GM23248 (cell line): ENCODE results near the gene LPP. TPM values are rescaled to one million over a fixed set of nuclear protein-coding genes. Genes with fewer than 3 reads are reported as not detected.

ENCODE experiments used
- DNase-seq: peaks from one replicate; pipeline ENCODE4 v3.0.0-alpha.2; 2015
- H2AFZ ChIP-seq: fragments of 200-600 bp; sonication (generic); 2 replicates; pipeline ENCODE4 v1.6.1; 2016; ENCODE audit warnings: antibody characterized with exemption
- H3F3A ChIP-seq: fragments of 200-600 bp; sonication (generic); 2 replicates; pipeline ENCODE4 v1.6.1; 2016; ENCODE audit warnings: mild to moderate bottlenecking, antibody characterized with exemption, mixed run types; ENCODE audit not compliant: insufficient read depth
- H3K27ac ChIP-seq: fragments of 200-600 bp; sonication (generic); 2 replicates; pipeline ENCODE4 v1.5.1; 2016; ENCODE audit warnings: mild to moderate bottlenecking
- H3K27me3 ChIP-seq: fragments of 200-600 bp; sonication (generic); replicated peaks from 2 replicates; pipeline ENCODE4 v1.6.1; 2016; ENCODE audit warnings: mild to moderate bottlenecking; ENCODE audit not compliant: insufficient read depth
- H3K36me3 ChIP-seq: fragments of 200-600 bp; sonication (generic); 2 replicates; pipeline ENCODE4 v1.6.1; 2016; ENCODE audit warnings: low read depth, mild to moderate bottlenecking
- H3K4me1 ChIP-seq: fragments of 200-600 bp; sonication (generic); 2 replicates; pipeline ENCODE4 v1.6.1; 2016; ENCODE audit warnings: mild to moderate bottlenecking; ENCODE audit not compliant: insufficient read depth
- H3K4me2 ChIP-seq: fragments of 200-600 bp; sonication (generic); one replicate; pipeline ENCODE4 v1.6.1; 2016; ENCODE audit warnings: mild to moderate bottlenecking; ENCODE audit not compliant: unreplicated experiment
- H3K4me3 ChIP-seq: fragments of 200-600 bp; sonication (generic); 2 replicates; pipeline ENCODE4 v1.5.1; 2016; ENCODE audit warnings: mild to moderate bottlenecking
- H3K79me2 ChIP-seq: fragments of 200-600 bp; sonication (generic); 2 replicates; pipeline ENCODE4 v1.6.1; 2016; ENCODE audit warnings: mild to moderate bottlenecking; ENCODE audit not compliant: insufficient read depth
- H3K9ac ChIP-seq: fragments of 200-600 bp; sonication (generic); 2 replicates; pipeline ENCODE4 v1.6.1; 2016; ENCODE audit warnings: mild to moderate bottlenecking
- H3K9me2 ChIP-seq: fragments of 200-600 bp; sonication (generic); 2 replicates; pipeline ENCODE4 v1.6.1; 2016; ENCODE audit warnings: mixed run types, mild to moderate bottlenecking, moderate library complexity; ENCODE audit not compliant: insufficient read depth
- H3K9me3 ChIP-seq: fragments of 200-600 bp; sonication (generic); one replicate; pipeline ENCODE4 v1.6.1; 2017; ENCODE audit warnings: low read depth
- H4K20me1 ChIP-seq: fragments of 200-600 bp; sonication (generic); 2 replicates; pipeline ENCODE4 v1.6.0; 2016; ENCODE audit not compliant: insufficient read depth
- EZH2 ChIP-seq: fragments of 200-600 bp; sonication (generic); IDR thresholded peaks from 2 replicates; pipeline ENCODE4 v1.6.1; 2018; ENCODE audit warnings: antibody characterized with exemption, mild to moderate bottlenecking; ENCODE audit not compliant: insufficient read depth, poor library complexity, severe bottlenecking
- EZH2phosphoT487 ChIP-seq: fragments of 200-600 bp; sonication (generic); IDR thresholded peaks from 2 replicates; pipeline ENCODE4 v1.6.1; 2018; ENCODE audit warnings: antibody characterized with exemption, moderate library complexity, mild to moderate bottlenecking, low read depth; ENCODE audit not compliant: insufficient read depth
- WGBS, 2 experiments: methylation state at CpG; one replicate each; pipeline ENCODE4 v1.1.6; 2015 to 2017; ENCODE audit warnings: low lambda C conversion rate in 2 of 2, low coverage in 1 of 2; ENCODE audit errors: missing lambda C conversion rate in 2 of 2; 5-methylcytosine and 5-hydroxymethylcytosine counted together
- in situ Hi-C: fragments of 300-500 bp; cut with MboI; formaldehyde crosslinking; loops from 2 replicates; pipeline ENCODE4 v1.15.0; 2020
- polyA plus RNA-seq: library from polyadenylated mRNA; unstranded; fragments of >200 nt; fragmentation: Nextera tagmentation; extraction: Ambion mirVana; gene quantifications from 2 replicates; pipeline ENCODE4 v1.2.1, GENCODE V29; 2016
- total RNA-seq: library from RNA; depleted of rRNA; stranded (reverse); fragments of >200 nt; shearing (Covaris generic); gene quantifications from 2 replicates; pipeline ENCODE4 v1.2.3, GENCODE V29; 2014

The LPP gene
- total and polyA plus RNA-seq, 2 experiments from 2014 or later = 42.8 to 61.7 TPM

DNA sequence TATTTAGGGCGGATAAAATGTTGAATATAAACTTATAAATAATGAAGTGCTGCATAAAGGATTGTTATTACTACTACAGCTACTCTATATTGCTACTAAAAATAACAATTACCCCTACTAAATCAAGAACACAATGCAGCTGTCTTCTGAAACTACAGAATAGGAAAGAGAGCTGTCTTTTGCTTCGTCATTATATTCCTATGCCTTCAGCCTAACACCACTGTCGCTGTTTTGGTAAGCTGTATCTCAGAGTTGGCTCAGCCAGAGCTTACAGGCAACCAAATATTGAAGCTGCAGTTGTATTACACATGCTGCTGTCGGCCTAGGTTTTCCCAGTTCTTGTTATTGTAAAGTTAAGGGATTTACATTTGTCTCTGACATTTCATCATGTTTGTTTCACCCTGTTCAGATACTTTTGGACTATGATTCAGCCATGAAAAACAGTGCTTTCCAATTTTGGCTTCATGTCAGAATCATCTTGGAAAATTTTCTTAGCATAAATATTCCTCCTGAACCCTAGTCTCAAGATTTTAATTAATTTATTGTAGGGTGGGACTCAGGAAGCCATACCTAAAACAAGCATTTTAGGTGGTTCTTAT is 31.3 kb upstream of the LPP start:
- no peak overlapping the region for H3K9ac ChIP-seq
- H3K9me3 ChIP-seq = no peaks in the 10 kb centered on the region
- no peaks in the 10 kb centered on the region for H3K27me3 ChIP-seq
- 92 to 94% methylated on average over 4 of the region's 4 CpGs for WGBS, 2 experiments
- no peaks in the 10 kb centered on the region for H3K36me3 ChIP-seq
- H3K4me1 ChIP-seq = peaks cover 12% of the 10 kb centered on the region; the same call in 1 of the 2 replicates
- no peaks in the 10 kb centered on the region for H3K79me2 ChIP-seq
- no peaks in the 10 kb centered on the region for H3K9me2 ChIP-seq
- TF ChIP-seq EZH2 (no peak), EZH2phosphoT487 (no peak)
- H4K20me1 ChIP-seq = no peaks in the 10 kb centered on the region
- H3K27ac ChIP-seq = no peak overlapping the region
- in situ Hi-C loops = no loop called here
- no peak overlapping the region for H2AFZ ChIP-seq
- peaks cover 4% of the 10 kb centered on the region; the same call in 1 of the 2 replicates for H3F3A ChIP-seq
- no peak overlapping the region for H3K4me3 ChIP-seq
- DNase-seq = no peak
- H3K4me2 ChIP-seq = no peak overlapping the region

DNA sequence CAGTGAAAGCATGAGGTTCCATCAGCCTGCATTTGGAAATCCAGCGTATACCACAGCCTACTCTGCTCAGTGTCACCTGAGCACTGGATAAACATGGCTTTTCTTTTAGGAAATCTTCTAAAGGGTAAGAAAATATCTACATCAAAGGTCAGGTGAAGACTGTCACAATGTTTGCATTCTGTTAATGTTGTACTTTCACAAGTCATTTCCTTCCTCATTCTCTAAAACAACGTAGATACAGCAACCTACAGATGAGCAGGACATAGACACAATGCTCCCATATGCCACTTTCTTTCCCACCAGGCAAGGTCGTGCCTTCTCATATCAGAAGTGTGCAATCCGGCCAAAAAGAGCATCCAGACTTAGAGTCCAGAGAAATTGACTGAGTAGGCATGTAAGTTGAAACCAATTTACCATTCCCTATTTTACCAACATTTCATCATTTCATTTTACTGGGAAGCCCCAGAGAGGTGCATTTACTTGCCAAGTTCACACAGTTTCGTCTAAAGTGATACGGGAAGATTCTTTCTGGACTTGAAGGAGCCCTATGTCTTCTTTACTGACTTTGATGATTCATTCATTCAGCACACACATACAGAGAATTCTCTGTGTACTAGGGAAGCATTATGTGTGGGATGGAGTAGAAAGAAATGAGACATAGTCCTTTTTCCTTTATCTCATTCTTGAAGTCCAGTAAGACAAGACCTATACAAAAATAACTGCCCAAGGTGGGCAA is 30.6 kb upstream of the LPP start:
- no peaks in the 10 kb centered on the region for H3K27me3 ChIP-seq
- H3K79me2 ChIP-seq = no peaks in the 10 kb centered on the region
- no peak for TF ChIP-seq EZH2phosphoT487
- no peak for TF ChIP-seq EZH2
- WGBS, 2 experiments = 74 to 81% methylated on average over 6 of the region's 6 CpGs
- no peak overlapping the region for H2AFZ ChIP-seq
- peak; percentile 42 for DNase-seq
- no peaks in the 10 kb centered on the region for H3K9me2 ChIP-seq
- no peaks in the 10 kb centered on the region for H3K36me3 ChIP-seq
- H3F3A ChIP-seq = peaks cover 4% of the 10 kb centered on the region; the same call in 1 of the 2 replicates
- no peak overlapping the region for H3K4me2 ChIP-seq
- in situ Hi-C loops = no loop called here
- H3K4me3 ChIP-seq = no peak overlapping the region
- no peak overlapping the region for H3K9ac ChIP-seq
- no peaks in the 10 kb centered on the region for H3K9me3 ChIP-seq
- no peak overlapping the region for H3K27ac ChIP-seq
- H3K4me1 ChIP-seq = peaks cover 12% of the 10 kb centered on the region; the same call in 1 of the 2 replicates
- H4K20me1 ChIP-seq = no peaks in the 10 kb centered on the region

DNA sequence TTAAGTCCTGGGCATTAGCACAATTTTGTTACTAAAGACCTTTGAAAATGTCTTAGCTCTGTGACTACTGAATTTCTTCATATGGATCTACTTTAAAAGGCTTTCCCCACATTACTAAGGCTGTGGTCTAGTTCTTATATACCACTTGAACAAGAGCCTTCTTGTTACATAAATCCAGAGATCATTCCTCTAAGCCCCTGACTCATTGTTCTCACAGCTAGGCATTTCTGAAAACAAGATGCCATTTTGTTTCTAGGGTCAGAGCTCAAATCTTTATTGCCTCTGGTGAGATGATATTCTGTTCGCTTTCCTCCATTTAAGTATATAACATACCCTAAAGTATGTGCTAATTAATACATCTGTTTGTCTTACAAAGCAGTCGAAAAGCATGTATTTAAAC is 29.8 kb upstream of the LPP start:
- no peaks in the 10 kb centered on the region for H4K20me1 ChIP-seq
- H2AFZ ChIP-seq = no peak overlapping the region
- in situ Hi-C loops = no loop called here
- H3K4me2 ChIP-seq = no peak overlapping the region
- peaks cover 12% of the 10 kb centered on the region; the same call in 1 of the 2 replicates for H3K4me1 ChIP-seq
- H3K79me2 ChIP-seq = no peaks in the 10 kb centered on the region
- H3K27ac ChIP-seq = no peak overlapping the region
- no peaks in the 10 kb centered on the region for H3K36me3 ChIP-seq
- 83 to 85% methylated on average over 2 of the region's 2 CpGs for WGBS, 2 experiments
- H3K9ac ChIP-seq = no peak overlapping the region
- no peaks in the 10 kb centered on the region for H3K9me2 ChIP-seq
- no peak for DNase-seq
- no peaks in the 10 kb centered on the region for H3K27me3 ChIP-seq
- H3K9me3 ChIP-seq = no peaks in the 10 kb centered on the region
- TF ChIP-seq EZH2phosphoT487 (no peak), EZH2 (no peak)
- no peak overlapping the region for H3K4me3 ChIP-seq
- H3F3A ChIP-seq = peaks cover 4% of the 10 kb centered on the region; the same call in 1 of the 2 replicates

DNA sequence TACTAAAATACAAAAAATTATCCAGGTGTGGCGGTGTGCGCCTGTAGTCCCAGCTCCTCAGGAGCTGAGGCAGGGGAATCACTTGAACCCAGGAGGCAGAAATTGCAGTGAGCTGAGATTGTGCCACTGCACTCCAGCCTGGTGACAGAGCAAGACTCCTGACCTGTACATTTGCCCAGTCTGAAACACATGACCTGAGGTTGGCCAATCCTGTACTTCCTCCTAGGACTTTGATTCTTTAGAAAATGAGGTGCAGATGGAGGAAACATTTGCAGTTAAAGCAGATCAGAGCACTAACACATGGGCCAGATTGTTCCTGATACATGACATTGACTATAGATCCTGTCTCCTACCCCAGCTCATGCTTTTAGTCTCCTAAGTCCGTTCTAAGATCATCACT is 28.9 kb upstream of the LPP start:
- Histone ChIP-seq H4K20me1 (no peaks in the 10 kb centered on the region), H3K79me2 (no peaks in the 10 kb centered on the region), H3F3A (peaks cover 4% of the 10 kb centered on the region; the same call in 1 of the 2 replicates), H3K27ac (no peak overlapping the region), H3K9me3 (no peaks in the 10 kb centered on the region), H3K27me3 (no peaks in the 10 kb centered on the region), H3K4me2 (no peak overlapping the region), H2AFZ (no peak overlapping the region), H3K4me1 (peaks cover 17% of the 10 kb centered on the region; the same call in 1 of the 2 replicates), H3K36me3 (no peaks in the 10 kb centered on the region), H3K9ac (no peak overlapping the region), H3K9me2 (no peaks in the 10 kb centered on the region), H3K4me3 (no peak overlapping the region)
- WGBS, 2 experiments = 88 to 92% methylated on average over 3 of the region's 3 CpGs
- in situ Hi-C loops = no loop called here
- no peak for DNase-seq
- TF ChIP-seq EZH2phosphoT487 = no peak
- TF ChIP-seq EZH2 = no peak
